SU-DHL-6 (cell line): ENCODE data around the gene CNOT11.

Source experiments
- H2AFZ ChIP-seq: fragments of 200-600 bp; sonication (generic); 2 replicates; pipeline ENCODE4 v1.6.1; 2014; ENCODE audit warnings: low read depth, mild to moderate bottlenecking, moderate library complexity, mixed read lengths, antibody characterized with exemption, low read length; ENCODE audit not compliant: severe bottlenecking
- H3F3A ChIP-seq: fragments of 200-600 bp; shearing (Covaris generic); 2 replicates; pipeline ENCODE4 v1.6.0; 2016; ENCODE audit warnings: antibody characterized with exemption, mild to moderate bottlenecking; ENCODE audit not compliant: insufficient read depth
- H3K27ac ChIP-seq: fragments of 200-600 bp; sonication (generic); 2 replicates; pipeline ENCODE4 v1.5.1; 2016; ENCODE audit warnings: low read depth, mild to moderate bottlenecking, low read length, moderate library complexity, mixed read lengths
- H3K27me3 ChIP-seq: fragments of 200-600 bp; sonication (generic), shearing (Covaris generic); 2 replicates; pipeline ENCODE4 v1.6.0; 2014; ENCODE audit warnings: mild to moderate bottlenecking, low read length
- H3K36me3 ChIP-seq: fragments of 200-600 bp; sonication (generic); 2 replicates; pipeline ENCODE4 v1.6.1; 2014; ENCODE audit warnings: mild to moderate bottlenecking, low read length, mixed read lengths
- H3K4me2 ChIP-seq: fragments of 300-600, 200-600 bp; shearing (Covaris generic), sonication (generic); 2 replicates; pipeline ENCODE4 v1.6.0; 2014; ENCODE audit warnings: low read length, low read depth, mild to moderate bottlenecking; ENCODE audit not compliant: poor library complexity, severe bottlenecking
- H3K4me3 ChIP-seq: fragments of 200-600 bp; sonication (generic); 2 replicates; pipeline ENCODE4 v1.5.1; 2014; ENCODE audit warnings: antibody characterized with exemption, low read length, mild to moderate bottlenecking, mixed read lengths; ENCODE audit not compliant: insufficient read depth, poor library complexity, severe bottlenecking
- H3K79me2 ChIP-seq: fragments of 200-600 bp; sonication (generic); 2 replicates; pipeline ENCODE4 v1.6.1; 2014; ENCODE audit warnings: mild to moderate bottlenecking, low read length, moderate library complexity; ENCODE audit not compliant: insufficient read depth
- H3K9ac ChIP-seq: fragments of 200-600 bp; sonication (generic); 2 replicates; pipeline ENCODE4 v1.7.0; 2014; ENCODE audit warnings: mild to moderate bottlenecking, low read length
- H3K9me2 ChIP-seq: fragments of 200-600 bp; sonication (generic); replicated peaks from 2 replicates; pipeline ENCODE4 v1.6.1; 2014; ENCODE audit warnings: low read length; ENCODE audit not compliant: insufficient read depth
- H3K9me3 ChIP-seq: fragments of 200-600 bp; sonication (generic); 2 replicates; pipeline ENCODE4 v1.6.1; 2014; ENCODE audit warnings: low read length, mixed read lengths; ENCODE audit not compliant: insufficient read depth
- H4K20me1 ChIP-seq: fragments of 200-600 bp; sonication (generic); 2 replicates; pipeline ENCODE4 v1.6.1; 2014; ENCODE audit warnings: low read depth, mild to moderate bottlenecking, antibody characterized with exemption, low read length, moderate library complexity, mixed read lengths
- CTCF ChIP-seq: fragments of 200-600 bp; sonication (generic); IDR thresholded peaks from one replicate; pipeline ENCODE4 v1.5.1; 2017; ENCODE audit warnings: antibody characterized with exemption, mild to moderate bottlenecking, low read length, moderate library complexity; ENCODE audit not compliant: insufficient read depth, poor library complexity, severe bottlenecking
- EZH2phosphoT487 ChIP-seq: fragments of 200-600 bp; sonication (generic), shearing (Covaris generic); conservative IDR thresholded peaks from 2 replicates; pipeline ENCODE4 v1.6.1; 2018; ENCODE audit warnings: mild to moderate bottlenecking, antibody characterized with exemption, low read length, moderate library complexity, mixed read lengths

Gene CNOT11

GRCh38 chr2:101278925-101279324 lies 26.2 kb downstream of the CNOT11 start:
- Histone ChIP-seq H3K27me3 (no peaks in the 10 kb centered on the region), H3K36me3 (peaks cover 8% of the 10 kb centered on the region; the same call in 1 of the 2 replicates), H3K27ac (no peak overlapping the region), H3K4me3 (no peak overlapping the region), H3K79me2 (no peaks in the 10 kb centered on the region), H3F3A (no peaks in the 10 kb centered on the region), H3K9me3 (no peaks in the 10 kb centered on the region), H3K9me2 (no peaks in the 10 kb centered on the region), H3K9ac (no peak overlapping the region), H4K20me1 (no peaks in the 10 kb centered on the region), H3K4me2 (no peak overlapping the region), H2AFZ (no peak overlapping the region)
- TF ChIP-seq CTCF: no peak
- TF ChIP-seq EZH2phosphoT487: no peak

GRCh38 chr2:101281482-101281881 lies 28.8 kb downstream of the CNOT11 start:
- Histone ChIP-seq H4K20me1 (no peaks in the 10 kb centered on the region), H3K27me3 (no peaks in the 10 kb centered on the region), H3K9me3 (no peaks in the 10 kb centered on the region), H3F3A (no peaks in the 10 kb centered on the region), H3K4me3 (no peak overlapping the region), H3K36me3 (peaks cover 8% of the 10 kb centered on the region; the same call in 1 of the 2 replicates), H3K9me2 (no peaks in the 10 kb centered on the region), H3K27ac (no peak overlapping the region), H2AFZ (no peak overlapping the region), H3K4me2 (no peak overlapping the region), H3K9ac (no peak overlapping the region), H3K79me2 (no peaks in the 10 kb centered on the region)
- TF ChIP-seq EZH2phosphoT487 (no peak), CTCF (no peak)

GRCh38 chr2:101282980-101283379 lies 30.3 kb downstream of the CNOT11 start:
- Histone ChIP-seq H4K20me1 (no peaks in the 10 kb centered on the region), H3F3A (no peaks in the 10 kb centered on the region), H3K9ac (no peak overlapping the region), H3K79me2 (no peaks in the 10 kb centered on the region), H3K36me3 (peaks cover 8% of the 10 kb centered on the region; the same call in 1 of the 2 replicates), H3K4me2 (no peak overlapping the region), H3K27ac (no peak overlapping the region), H3K4me3 (no peak overlapping the region), H3K9me2 (no peaks in the 10 kb centered on the region), H2AFZ (no peak overlapping the region), H3K27me3 (no peaks in the 10 kb centered on the region), H3K9me3 (no peaks in the 10 kb centered on the region)
- TF ChIP-seq EZH2phosphoT487 (no peak), CTCF (no peak)

- Histone ChIP-seq H2AFZ (no peak overlapping the region), H4K20me1 (no peaks in the 10 kb centered on the region), H3F3A (no peaks in the 10 kb centered on the region), H3K4me3 (no peak overlapping the region), H3K36me3 (no peaks in the 10 kb centered on the region), H3K9me3 (no peaks in the 10 kb centered on the region), H3K9ac (no peak overlapping the region), H3K79me2 (no peaks in the 10 kb centered on the region), H3K27ac (no peak overlapping the region), H3K27me3 (no peaks in the 10 kb centered on the region), H3K9me2 (no peaks in the 10 kb centered on the region), H3K4me2 (no peak overlapping the region)
- no peak for TF ChIP-seq CTCF
- no peak for TF ChIP-seq EZH2phosphoT487
These were observed 34.0 kb downstream of the CNOT11 start for GRCh38 chr2:101286684-101287083.
